ENCODE data around the gene SGTA.
"Not testable (repeated sequence)": the region's sequence is repeated elsewhere in the genome, so short reads cannot be mapped to it uniquely, and the experiment has no call there.

The SGTA gene

GRCh38 chr19:2720777-2721569 is 62.1 kb downstream of the SGTA start, which contains the start of gene DIRAS1:
DIRAS1 (minus strand) TSS chr19:2721372; CDS start chr19:2717806, 3,566 bp downstream.
- DNase-seq, result peak in 1 of 42 donors; percentile 44
- intact Hi-C loops (cut with DNase I), result no loop called here

- intact Hi-C loops (cut with DNase I), result no loop called here
- DNase-seq, result peak in 39 of 42 donors; percentile 41 to 84 (median 64)
These were observed 62.9 kb downstream of the SGTA start for GRCh38 chr19:2719920-2720776.

GRCh38 chr19:2719232-2719735 is 63.8 kb downstream of the SGTA start:
- DNase-seq, result no peak
- intact Hi-C loops (cut with DNase I), result no loop called here

- peak in 2 of 42 donors; percentile 35 to 44 for DNase-seq
- intact Hi-C loops (cut with DNase I), result no loop called here
These were observed 65.2 kb downstream of the SGTA start for GRCh38 chr19:2717638-2718541.

GRCh38 chr19:2716722-2717637 is 66.1 kb downstream of the SGTA start:
- intact Hi-C loops (cut with DNase I), result no loop called here
- no peak for DNase-seq

GRCh38 chr19:2716275-2716650 is 66.8 kb downstream of the SGTA start:
- no peak for DNase-seq
- intact Hi-C loops (cut with DNase I), result no loop called here

- no peak for DNase-seq
- intact Hi-C loops (cut with DNase I), result no loop called here
These were observed 67.4 kb downstream of the SGTA start for GRCh38 chr19:2715470-2716274.

GRCh38 chr19:2714531-2715269 is 68.4 kb downstream of the SGTA start:
- intact Hi-C loops (cut with DNase I), result no loop called here
- DNase-seq, result no peak

- DNase-seq; intact Hi-C loops (cut with DNase I): not testable (repeated sequence)
These were observed 69.0 kb downstream of the SGTA start for GRCh38 chr19:2714102-2714501.

- DNase-seq; intact Hi-C loops (cut with DNase I): not testable (repeated sequence)
These were observed 69.9 kb downstream of the SGTA start for GRCh38 chr19:2713170-2713569.

- no peak for DNase-seq
These were observed 71.2 kb downstream of the SGTA start for GRCh38 chr19:2711875-2712205.

GRCh38 chr19:2711172-2711874 is 71.8 kb downstream of the SGTA start:
- DNase-seq, result peak in 1 of 42 donors; percentile 32
- intact Hi-C loops (cut with DNase I), result no loop called here

More at GRCh38 chr19:2711875-2712205, 71.2 kb downstream of the SGTA start:
- intact Hi-C loops (cut with DNase I), result no loop called here

- intact Hi-C loops (cut with DNase I), result loop anchor here (10.0 kb wide), 1 partner anchor 61 kb away; no protein-coding TSS in a partner anchor
- no peak for DNase-seq
These were observed 76.8 kb downstream of the SGTA start for GRCh38 chr19:2706251-2706650.

All from head of caudate nucleus (tissue), 42 donors.